Gastrocnemius medialis (tissue), 4 donors: ENCODE results near the gene SLC24A4.

ENCODE experiments used
- POLR2A ChIP-seq, 2 donors: fragments of 450-650 bp; IDR thresholded peaks; one replicate each; pipeline ENCODE4 v1.6.1; 2017; ENCODE audit warnings: antibody characterized with exemption in 2 of 2, mild to moderate bottlenecking in 2 of 2, moderate library complexity in 2 of 2
- TF ChIP-seq, protein P1 (sequence below), 5 experiments: fragments of 450-650 bp in 3 of 5; fragments of 200-600 bp in 2 of 5; sonication (generic) in 2 of 5; IDR thresholded peaks in 4 of 5; conservative IDR thresholded peaks in 1 of 5; 1 replicate in 4 of 5; 2 replicates in 1 of 5; pipeline ENCODE4 v1.5.1; 2016 to 2019; ENCODE audit warnings: antibody characterized with exemption in 5 of 5, mild to moderate bottlenecking in 3 of 5, moderate library complexity in 3 of 5

DNA sequence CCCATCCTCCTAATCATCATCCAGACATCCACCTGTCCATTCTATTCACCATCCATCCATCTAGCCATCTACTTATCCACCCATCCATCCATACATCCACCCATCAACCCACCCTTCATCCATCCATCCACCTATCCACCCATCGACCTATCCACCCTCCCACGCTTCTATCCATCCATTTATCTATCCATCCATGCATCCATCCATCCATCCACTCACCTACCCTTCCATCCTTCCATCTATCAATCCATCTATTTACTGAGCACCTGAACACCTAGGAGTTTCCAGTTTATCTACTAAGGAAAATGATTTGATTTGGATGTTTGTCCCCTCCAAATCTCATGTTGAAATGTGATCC lies 198.1 kb downstream of the SLC24A4 start:
- no peak for TF ChIP-seq POLR2A (IDR thresholded peaks at IDR 0.05)
- TF ChIP-seq, protein P1, sequence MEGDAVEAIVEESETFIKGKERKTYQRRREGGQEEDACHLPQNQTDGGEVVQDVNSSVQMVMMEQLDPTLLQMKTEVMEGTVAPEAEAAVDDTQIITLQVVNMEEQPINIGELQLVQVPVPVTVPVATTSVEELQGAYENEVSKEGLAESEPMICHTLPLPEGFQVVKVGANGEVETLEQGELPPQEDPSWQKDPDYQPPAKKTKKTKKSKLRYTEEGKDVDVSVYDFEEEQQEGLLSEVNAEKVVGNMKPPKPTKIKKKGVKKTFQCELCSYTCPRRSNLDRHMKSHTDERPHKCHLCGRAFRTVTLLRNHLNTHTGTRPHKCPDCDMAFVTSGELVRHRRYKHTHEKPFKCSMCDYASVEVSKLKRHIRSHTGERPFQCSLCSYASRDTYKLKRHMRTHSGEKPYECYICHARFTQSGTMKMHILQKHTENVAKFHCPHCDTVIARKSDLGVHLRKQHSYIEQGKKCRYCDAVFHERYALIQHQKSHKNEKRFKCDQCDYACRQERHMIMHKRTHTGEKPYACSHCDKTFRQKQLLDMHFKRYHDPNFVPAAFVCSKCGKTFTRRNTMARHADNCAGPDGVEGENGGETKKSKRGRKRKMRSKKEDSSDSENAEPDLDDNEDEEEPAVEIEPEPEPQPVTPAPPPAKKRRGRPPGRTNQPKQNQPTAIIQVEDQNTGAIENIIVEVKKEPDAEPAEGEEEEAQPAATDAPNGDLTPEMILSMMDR (IDR thresholded peaks at IDR 0.05 in 4 of 5, conservative IDR thresholded peaks at IDR 0.05 in 1 of 5): no peak
